ENCODE data around the gene CDC42BPA. TPM values are rescaled to one million over a fixed set of nuclear protein-coding genes. Genes with fewer than 3 reads are reported as not detected.

The CDC42BPA gene
- total and polyA plus RNA-seq, 2 of the 13 experiments (the other 11 are each of a cell fraction or from before 2014, with no cell fraction given): 6.5 to 16.0 TPM

DNA sequence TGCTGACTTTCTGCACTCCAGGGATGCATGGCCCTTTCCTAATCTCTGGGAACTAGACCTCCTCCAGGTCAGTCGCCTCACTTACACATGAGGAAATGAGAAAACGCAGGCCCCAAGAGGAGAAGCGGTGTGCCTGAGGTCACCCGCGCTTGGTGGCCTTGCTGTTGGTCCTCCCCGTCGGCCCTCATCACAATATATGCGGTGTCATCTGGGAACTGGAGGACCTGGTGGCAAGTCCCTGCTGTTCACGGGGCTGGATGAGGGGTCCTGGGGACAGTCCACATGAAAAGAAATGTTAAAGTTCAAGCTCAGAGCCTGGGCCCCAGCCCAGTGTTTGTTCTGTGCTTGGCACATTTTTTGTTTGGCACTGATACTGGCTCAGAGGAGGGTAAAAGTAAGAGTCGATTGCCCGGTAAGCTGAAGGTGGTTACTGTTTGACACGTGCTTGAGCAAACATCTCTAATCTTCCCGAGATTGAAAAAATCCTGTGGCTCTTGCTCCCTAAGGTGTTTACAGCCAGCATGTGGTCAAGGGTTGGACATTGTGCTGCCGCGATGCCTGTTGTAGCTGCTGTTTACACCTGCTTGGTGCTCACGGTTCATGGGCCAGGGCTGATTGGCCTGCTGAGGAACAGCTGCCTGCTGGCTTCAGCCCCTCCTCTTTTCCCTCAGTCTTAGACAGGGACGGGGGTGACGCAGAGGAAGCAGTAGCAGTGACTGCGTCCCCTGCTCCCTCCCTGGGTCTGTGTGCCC is 373.0 kb downstream of the CDC42BPA start (continued):
- TF ChIP-seq, protein P1, sequence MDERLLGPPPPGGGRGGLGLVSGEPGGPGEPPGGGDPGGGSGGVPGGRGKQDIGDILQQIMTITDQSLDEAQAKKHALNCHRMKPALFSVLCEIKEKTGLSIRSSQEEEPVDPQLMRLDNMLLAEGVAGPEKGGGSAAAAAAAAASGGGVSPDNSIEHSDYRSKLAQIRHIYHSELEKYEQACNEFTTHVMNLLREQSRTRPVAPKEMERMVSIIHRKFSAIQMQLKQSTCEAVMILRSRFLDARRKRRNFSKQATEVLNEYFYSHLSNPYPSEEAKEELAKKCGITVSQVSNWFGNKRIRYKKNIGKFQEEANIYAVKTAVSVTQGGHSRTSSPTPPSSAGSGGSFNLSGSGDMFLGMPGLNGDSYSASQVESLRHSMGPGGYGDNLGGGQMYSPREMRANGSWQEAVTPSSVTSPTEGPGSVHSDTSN (CRISPR knock-in tag; IDR thresholded peaks at IDR 0.05): no peak
- TF ChIP-seq SMC3 (IDR thresholded peaks at IDR 0.05; ENCODE audit: low read length) (no peak), GATAD2A (CRISPR knock-in tag; IDR thresholded peaks at IDR 0.05) (peak; percentile 70), GABPB1 (CRISPR knock-in tag; IDR thresholded peaks at IDR 0.05) (no peak; the same call in 1 of the 2 replicates), ETV6 (CRISPR knock-in tag; conservative IDR thresholded peaks at IDR 0.05) (no peak), NR2F6 (IDR thresholded peaks at IDR 0.05) (no peak), NR2F6 (CRISPR knock-in tag; IDR thresholded peaks at IDR 0.05) (peak; percentile 24; the same call in 1 of the 2 replicates), BHLHE40 (IDR thresholded peaks at IDR 0.05; ENCODE audit: low read length) (peak; percentile 63), POLR2A (IDR thresholded peaks at IDR 0.05; ENCODE audit: insufficient read depth in 1 of 2, low read depth in 2 of 2, low read length in 2 of 2) (peak in 1 of 2 experiments; percentile 37; a peak in 2 of 4 replicates), NFIC (IDR thresholded peaks at IDR 0.05; ENCODE audit: low read length) (no peak), SIX4 (CRISPR knock-in tag; IDR thresholded peaks at IDR 0.05) (no peak), ZNF12 (CRISPR knock-in tag; IDR thresholded peaks at IDR 0.05) (peak; percentile 95), REXO4 (CRISPR knock-in tag; IDR thresholded peaks at IDR 0.05; ENCODE audit: borderline replicate concordance) (no peak)
- TF ChIP-seq, protein P2, sequence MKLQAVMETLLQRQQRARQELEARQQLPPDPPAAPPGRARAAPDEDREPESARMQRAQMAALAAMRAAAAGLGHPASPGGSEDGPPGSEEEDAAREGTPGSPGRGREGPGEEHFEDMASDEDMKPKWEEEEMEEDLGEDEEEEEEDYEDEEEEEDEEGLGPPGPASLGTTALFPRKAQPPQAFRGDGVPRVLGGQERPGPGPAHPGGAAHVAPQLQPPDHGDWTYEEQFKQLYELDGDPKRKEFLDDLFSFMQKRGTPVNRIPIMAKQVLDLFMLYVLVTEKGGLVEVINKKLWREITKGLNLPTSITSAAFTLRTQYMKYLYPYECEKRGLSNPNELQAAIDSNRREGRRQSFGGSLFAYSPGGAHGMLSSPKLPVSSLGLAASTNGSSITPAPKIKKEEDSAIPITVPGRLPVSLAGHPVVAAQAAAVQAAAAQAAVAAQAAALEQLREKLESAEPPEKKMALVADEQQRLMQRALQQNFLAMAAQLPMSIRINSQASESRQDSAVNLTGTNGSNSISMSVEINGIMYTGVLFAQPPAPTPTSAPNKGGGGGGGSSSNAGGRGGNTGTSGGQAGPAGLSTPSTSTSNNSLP (IDR thresholded peaks at IDR 0.05; ENCODE audit: low read depth, low read length): 0 out of 2 replicates have a peak, but pooled peaks have one; percentile 9
- TF ChIP-seq, protein P3, sequence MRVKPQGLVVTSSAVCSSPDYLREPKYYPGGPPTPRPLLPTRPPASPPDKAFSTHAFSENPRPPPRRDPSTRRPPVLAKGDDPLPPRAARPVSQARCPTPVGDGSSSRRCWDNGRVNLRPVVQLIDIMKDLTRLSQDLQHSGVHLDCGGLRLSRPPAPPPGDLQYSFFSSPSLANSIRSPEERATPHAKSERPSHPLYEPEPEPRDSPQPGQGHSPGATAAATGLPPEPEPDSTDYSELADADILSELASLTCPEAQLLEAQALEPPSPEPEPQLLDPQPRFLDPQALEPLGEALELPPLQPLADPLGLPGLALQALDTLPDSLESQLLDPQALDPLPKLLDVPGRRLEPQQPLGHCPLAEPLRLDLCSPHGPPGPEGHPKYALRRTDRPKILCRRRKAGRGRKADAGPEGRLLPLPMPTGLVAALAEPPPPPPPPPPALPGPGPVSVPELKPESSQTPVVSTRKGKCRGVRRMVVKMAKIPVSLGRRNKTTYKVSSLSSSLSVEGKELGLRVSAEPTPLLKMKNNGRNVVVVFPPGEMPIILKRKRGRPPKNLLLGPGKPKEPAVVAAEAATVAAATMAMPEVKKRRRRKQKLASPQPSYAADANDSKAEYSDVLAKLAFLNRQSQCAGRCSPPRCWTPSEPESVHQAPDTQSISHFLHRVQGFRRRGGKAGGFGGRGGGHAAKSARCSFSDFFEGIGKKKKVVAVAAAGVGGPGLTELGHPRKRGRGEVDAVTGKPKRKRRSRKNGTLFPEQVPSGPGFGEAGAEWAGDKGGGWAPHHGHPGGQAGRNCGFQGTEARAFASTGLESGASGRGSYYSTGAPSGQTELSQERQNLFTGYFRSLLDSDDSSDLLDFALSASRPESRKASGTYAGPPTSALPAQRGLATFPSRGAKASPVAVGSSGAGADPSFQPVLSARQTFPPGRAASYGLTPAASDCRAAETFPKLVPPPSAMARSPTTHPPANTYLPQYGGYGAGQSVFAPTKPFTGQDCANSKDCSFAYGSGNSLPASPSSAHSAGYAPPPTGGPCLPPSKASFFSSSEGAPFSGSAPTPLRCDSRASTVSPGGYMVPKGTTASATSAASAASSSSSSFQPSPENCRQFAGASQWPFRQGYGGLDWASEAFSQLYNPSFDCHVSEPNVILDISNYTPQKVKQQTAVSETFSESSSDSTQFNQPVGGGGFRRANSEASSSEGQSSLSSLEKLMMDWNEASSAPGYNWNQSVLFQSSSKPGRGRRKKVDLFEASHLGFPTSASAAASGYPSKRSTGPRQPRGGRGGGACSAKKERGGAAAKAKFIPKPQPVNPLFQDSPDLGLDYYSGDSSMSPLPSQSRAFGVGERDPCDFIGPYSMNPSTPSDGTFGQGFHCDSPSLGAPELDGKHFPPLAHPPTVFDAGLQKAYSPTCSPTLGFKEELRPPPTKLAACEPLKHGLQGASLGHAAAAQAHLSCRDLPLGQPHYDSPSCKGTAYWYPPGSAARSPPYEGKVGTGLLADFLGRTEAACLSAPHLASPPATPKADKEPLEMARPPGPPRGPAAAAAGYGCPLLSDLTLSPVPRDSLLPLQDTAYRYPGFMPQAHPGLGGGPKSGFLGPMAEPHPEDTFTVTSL (CRISPR knock-in tag; IDR thresholded peaks at IDR 0.05; ENCODE audit: borderline replicate concordance): no peak
- TF ChIP-seq, protein P4, sequence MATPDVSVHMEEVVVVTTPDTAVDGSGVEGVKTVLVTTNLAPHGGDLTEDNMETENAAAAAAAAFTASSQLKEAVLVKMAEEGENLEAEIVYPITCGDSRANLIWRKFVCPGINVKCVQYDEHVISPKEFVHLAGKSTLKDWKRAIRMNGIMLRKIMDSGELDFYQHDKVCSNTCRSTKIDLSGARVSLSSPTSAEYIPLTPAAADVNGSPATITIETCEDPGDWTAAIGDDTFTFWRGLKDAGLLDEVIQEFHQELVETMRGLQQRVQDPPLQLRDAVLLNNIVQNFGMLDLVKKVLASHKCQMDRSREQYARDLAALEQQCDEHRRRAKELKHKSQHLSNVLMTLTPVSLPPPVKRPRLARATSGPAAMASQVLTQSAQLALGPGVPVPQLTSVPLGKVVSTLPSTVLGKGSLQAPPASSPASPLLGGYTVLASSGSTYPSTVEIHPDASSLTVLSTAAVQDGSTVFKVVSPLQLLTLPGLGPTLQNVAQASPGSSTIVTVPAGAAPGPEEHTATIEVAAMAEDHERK (CRISPR knock-in tag; IDR thresholded peaks at IDR 0.05; ENCODE audit: low read depth): no peak
- TF ChIP-seq, protein P5, sequence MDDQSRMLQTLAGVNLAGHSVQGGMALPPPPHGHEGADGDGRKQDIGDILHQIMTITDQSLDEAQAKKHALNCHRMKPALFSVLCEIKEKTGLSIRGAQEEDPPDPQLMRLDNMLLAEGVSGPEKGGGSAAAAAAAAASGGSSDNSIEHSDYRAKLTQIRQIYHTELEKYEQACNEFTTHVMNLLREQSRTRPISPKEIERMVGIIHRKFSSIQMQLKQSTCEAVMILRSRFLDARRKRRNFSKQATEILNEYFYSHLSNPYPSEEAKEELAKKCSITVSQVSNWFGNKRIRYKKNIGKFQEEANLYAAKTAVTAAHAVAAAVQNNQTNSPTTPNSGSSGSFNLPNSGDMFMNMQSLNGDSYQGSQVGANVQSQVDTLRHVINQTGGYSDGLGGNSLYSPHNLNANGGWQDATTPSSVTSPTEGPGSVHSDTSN (CRISPR knock-in tag; IDR thresholded peaks at IDR 0.05; ENCODE audit: borderline replicate concordance): no peak
- TF ChIP-seq, protein P6, sequence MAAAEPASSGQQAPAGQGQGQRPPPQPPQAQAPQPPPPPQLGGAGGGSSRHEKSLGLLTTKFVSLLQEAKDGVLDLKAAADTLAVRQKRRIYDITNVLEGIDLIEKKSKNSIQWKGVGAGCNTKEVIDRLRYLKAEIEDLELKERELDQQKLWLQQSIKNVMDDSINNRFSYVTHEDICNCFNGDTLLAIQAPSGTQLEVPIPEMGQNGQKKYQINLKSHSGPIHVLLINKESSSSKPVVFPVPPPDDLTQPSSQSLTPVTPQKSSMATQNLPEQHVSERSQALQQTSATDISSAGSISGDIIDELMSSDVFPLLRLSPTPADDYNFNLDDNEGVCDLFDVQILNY (CRISPR knock-in tag; conservative IDR thresholded peaks at IDR 0.05): 0 out of 2 replicates have a peak, but pooled peaks have one; percentile 28
